IPS-NIHi11 (cell line): ENCODE data around the gene MORC2.

Source experiments
- DNase-seq: peaks from one replicate; pipeline ENCODE4 v3.0.0; 2012; ENCODE audit warnings: mixed read lengths, low spot score

The MORC2 gene

GRCh38 chr22:30949934-30950660, 18.5 kb downstream of the MORC2 start:
- no peak for DNase-seq

- DNase-seq, result no peak
Observed at GRCh38 chr22:30948930-30949342, 19.6 kb downstream of the MORC2 start.

DNA sequence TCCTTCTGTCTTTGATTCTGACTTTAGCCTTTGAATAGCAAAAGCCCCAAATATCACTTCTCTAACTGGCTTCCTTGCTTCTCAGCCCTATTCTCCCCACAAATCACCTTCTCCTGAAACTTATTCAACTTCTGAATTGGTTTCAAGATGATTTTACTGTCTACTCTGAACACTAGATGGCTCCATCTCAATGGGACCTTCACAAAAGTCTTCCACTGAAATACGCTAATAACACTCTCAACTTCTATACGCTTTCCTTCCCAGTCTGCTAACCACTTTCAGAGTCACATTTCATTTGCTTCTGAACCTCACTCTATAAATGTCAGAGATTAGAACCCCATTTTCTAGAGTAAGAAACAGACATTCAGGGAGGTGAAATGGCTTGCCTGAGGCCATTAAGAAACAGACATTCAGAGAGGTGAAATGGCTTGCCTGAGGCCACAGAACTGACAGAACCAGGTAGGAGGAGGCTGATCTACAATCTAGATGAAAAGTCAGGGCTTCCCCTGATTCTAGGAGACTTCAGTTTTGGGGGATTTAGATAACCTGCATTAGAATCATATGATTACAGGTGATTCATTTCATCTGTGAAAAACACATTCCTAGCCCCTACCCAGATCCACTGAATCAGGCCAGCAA, 20.6 kb downstream of the MORC2 start:
- no peak for DNase-seq

DNA sequence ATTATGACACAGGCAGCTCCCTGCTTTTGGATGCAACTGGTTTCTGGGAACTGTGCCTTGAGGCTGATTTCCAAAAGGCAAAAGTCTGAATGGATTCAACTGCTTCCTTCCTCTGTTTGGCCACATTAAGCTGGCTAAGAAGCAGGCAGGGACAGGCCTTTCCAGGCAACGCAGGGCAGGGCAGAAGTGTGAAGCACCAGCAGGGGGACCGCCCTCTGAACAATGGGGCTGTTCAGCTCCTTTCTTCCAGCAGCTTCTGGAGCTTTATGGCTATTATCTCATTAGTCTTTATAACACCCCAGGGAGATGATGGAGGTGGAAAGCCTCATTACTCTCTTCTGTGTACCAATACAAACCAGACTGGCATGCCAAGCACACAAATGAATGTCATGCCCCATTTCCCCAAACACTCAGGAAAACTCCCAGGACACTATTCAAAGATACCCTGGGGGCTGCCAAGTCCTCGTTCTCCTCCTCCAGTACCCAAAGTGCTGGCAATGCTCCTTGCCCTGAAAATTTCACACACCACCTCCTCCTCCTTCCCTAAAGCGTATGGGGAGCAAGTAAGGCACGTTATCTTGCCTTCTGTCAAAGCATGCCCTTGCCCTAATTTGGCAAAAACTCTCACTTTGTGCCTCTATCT, 21.3 kb downstream of the MORC2 start:
- no peak for DNase-seq

DNA sequence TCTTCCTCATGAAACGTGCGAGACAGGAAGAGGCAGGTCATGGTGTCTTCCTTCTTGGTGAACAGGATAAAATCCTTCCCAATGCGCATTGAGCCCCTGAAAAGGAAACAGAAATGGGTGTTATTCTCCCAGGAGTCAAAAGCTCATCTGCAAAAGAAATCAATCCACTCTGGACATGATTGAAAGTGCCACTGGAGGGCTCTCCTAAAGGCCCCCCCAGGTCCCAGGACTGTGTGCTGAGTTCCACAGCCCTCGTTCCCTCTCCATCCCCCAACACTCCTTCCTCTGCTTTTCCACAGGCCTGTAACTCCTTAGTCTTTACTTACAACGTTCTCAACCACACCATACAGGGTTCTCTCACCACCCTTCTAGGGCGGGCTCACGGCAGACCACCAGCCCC, 22.2 kb downstream of the MORC2 start:
- DNase-seq, result no peak

DNA sequence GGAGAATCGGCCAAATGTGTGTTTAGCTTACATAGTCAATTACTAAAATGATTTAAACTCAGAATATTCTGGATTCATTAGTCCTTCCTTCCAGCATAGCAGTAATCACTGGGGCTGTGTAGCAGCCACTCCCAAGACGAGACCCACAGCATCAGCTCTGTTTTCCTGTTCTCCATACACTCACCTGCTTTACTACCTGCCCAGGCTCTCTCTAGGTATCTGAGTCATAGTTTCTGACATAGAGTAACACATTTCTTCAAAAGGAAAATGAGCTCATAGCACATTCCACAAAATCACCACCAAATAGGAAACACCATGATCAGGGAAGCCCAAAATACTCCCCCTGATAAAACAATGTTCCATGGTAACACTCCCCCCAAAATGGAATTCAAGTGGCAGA, 22.9 kb downstream of the MORC2 start:
- DNase-seq, result no peak

GRCh38 chr22:30944986-30945385, 23.6 kb downstream of the MORC2 start:
- DNase-seq, result no peak

- no peak for DNase-seq
Observed at GRCh38 chr22:30943368-30943767, 25.2 kb downstream of the MORC2 start.

- no peak for DNase-seq
Observed at GRCh38 chr22:30941363-30941740, 27.2 kb downstream of the MORC2 start.

GRCh38 chr22:30940685-30941362, 27.8 kb downstream of the MORC2 start:
- DNase-seq, result no peak

DNA sequence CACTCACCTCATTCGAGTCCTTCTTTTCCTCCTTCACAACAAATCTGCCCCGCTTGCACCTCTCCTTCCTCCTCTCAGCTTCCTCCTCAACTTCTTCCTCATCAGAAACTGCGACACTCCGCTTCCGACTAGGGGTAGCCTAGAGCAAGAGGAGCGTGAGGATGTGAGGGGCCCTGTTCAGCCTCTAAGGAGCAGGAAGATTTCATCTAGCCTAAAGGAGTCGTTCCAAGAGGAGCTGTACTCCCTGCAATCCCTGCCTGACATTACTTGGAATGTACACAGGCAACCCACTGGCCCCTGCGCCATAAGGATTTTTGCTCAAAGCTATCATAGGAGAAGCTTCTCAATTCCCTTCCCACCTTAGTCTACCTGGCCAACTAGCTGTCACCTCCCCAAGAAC, 34.5 kb downstream of the MORC2 start:
- no peak for DNase-seq

- DNase-seq, result no peak
Observed at GRCh38 chr22:30933457-30933856, 35.1 kb downstream of the MORC2 start.

GRCh38 chr22:30932661-30933060, 35.9 kb downstream of the MORC2 start:
- DNase-seq, result no peak

DNA sequence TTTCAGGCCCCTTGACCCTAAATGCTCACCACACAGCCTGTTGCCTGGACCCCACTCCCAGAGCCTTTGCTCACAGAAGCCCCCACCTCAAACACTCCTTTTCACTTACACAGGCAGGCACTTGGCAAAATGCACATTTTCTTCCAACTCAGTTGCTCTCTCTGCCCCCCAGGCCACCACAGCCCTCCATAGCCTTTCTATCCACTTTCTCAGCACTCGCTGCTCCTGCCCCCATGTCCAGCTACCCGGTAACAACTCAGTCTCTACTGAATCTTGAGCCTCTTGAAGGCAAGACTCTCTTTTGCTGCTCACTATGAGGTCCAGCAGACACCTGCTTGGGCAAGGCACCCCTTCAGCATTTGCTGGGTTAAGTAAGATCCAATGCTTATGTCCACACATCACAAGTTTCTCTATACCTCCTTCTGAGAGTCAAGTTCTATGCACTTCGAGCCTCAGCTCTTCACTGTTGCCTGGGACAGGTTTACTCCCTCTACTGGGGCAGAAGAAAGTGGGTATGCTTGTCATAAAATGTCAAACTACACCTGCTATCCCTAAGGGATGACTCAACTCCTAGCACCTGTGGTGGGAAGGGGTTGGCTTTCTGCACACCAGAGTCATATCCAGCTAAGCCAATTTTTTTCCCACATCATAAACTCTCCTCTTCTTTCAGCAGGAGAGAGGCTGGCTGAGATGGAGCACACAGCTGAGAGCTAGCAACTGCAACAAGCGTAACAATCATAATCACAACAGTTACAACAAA, 36.9 kb downstream of the MORC2 start:
- no peak for DNase-seq

GRCh38 chr22:30930228-30930627, 38.3 kb downstream of the MORC2 start:
- DNase-seq, result no peak

DNA sequence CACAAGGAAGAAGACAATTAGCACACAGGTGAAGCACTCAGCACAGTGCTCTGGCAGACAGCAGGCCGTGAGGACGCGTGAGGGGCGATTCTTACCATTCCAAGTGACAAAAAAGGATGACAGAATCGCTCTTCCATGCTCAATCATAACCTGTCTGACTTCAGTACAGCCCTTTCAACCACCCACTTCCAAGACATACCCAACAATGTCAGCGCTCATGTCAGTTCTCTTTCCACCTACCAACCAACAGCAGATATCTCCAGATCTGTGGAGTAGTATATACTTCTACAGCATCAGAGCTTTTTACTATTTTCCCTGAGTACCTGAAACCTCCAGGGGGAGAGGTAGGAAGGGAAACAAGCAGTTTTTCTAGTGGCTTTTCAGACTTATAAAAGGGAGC, 40.2 kb downstream of the MORC2 start:
- DNase-seq, result no peak

GRCh38 chr22:30927806-30928205, 40.8 kb downstream of the MORC2 start:
- no peak for DNase-seq

GRCh38 chr22:30926706-30927105, 41.9 kb downstream of the MORC2 start:
- no peak for DNase-seq

DNA sequence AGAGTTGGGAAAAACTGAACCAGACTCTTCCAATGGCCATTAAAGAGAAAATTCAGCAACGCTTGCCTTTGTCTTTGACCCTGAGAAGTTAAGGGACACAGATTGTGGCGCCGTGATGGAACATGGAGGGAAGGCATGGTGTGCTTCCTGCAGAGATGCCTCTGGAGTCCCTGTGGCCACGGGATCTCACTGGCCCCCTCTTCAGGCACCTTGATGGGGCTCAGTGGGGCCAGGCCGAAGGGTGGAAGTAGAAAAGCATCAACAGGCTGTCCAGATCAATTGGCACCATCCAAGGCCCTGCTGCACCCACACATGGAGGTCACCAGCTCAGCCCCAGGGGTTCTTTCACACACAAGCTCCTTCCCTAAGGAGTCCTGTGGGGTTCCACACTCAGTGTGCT, 42.9 kb downstream of the MORC2 start:
- DNase-seq, result no peak

DNA sequence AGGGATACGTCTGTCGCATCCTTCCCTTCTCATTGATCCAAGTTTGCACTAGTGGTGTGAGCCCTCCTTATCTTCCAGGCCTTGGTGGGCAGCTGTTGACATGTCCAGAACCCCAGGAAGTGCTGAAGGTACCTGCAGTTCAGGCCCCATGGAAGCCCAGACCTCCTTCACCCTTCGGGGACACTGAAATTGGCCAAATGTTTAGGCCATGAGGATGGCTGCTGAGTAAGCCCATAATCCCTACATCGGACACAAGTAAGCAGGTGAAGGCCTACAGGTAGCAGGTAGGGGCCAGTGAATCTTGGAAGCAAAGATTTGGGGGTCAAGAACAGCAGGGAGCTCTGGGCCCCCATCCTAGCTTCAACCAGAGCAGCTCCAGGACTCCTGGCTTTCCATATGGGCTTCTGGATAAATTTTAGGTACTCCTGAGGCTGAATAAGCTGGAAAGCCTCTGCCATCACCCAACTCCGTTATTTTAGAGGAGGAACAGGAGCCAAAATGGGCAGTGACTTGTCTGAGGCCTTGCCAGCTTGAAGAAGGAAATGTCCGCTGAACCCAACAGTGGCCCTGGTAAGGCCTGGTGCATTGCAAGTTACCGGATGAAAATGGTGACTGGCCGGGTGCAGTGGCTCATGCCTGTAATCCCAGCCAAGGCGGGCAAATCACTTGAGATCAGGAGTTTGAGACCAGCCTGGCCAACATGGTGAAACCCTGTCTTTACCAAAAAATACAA, 45.2 kb downstream of the MORC2 start:
- DNase-seq, result no peak

GRCh38 chr22:30922151-30922611, 46.4 kb downstream of the MORC2 start:
- DNase-seq, result no peak
